K562 (cell line): ENCODE data around the gene FAM234A. TPM values are rescaled to one million over a fixed set of nuclear protein-coding genes. Genes with fewer than 3 reads are reported as not detected.

ENCODE experiments used
- ATAC-seq: fragments of 200-7000 bp; cut with Tn5 transposase; 3 replicates; pipeline ENCODE4 v1.9.1; 2020; ENCODE audit warnings: moderate library complexity
- BruUV-seq: library from RNA; stranded (reverse); fragments of 400-500 nt; replicated peaks from 2 replicates; lab custom pipeline; 2021; lab: Mats Ljungman, UMichigan
- CTCF ChIA-PET: fragments of 300-600 bp; formaldehyde crosslinking; extraction: SDS; loops from one replicate; lab custom pipeline; 2021; ENCODE audit warnings: low intra/inter-chr PET ratio; lab: Yijun Ruan, JAX
- POLR2A ChIA-PET: fragments of 300-600, 350-650 bp; sonication (Branson Sonifier 250); formaldehyde crosslinking; extraction: SDS; loops from one replicate; lab custom pipeline; 2021; ENCODE audit warnings: antibody characterized with exemption, inconsistent platforms; lab: Yijun Ruan, JAX
- DNase-seq, 4 experiments: peaks; one replicate each; pipeline versions ENCODE4 v3.0.0 to v3.0.0-alpha.2; 2011 to 2018; ENCODE audit warnings: low spot score in 3 of 4, mixed read lengths in 3 of 4; ENCODE audit errors: extremely low read depth in 1 of 4
- FAIRE-seq: peaks from 2 replicates; lab custom pipeline; 2011; peaks lifted over from hg19 to GRCh38; lab: Jason Lieb, UNC
- H2AFZ ChIP-seq: 2 replicates; pipeline ENCODE4 v1.6.0; 2011; ENCODE audit warnings: low read depth, low read length, control low read depth, inconsistent platforms
- H3K27ac ChIP-seq: fragments of 200-600 bp; 3 replicates; pipeline ENCODE4 v1.8.0; 2011; ENCODE audit warnings: low read depth, mild to moderate bottlenecking, control low read depth, inconsistent platforms, low read length, moderate library complexity, mixed read lengths; ENCODE audit errors: extremely low read depth
- H3K27me3 ChIP-seq, 2 experiments: fragments of 300-600 bp in 1 of 2; 2 replicates in 1 of 2; 3 replicates in 1 of 2; pipeline versions ENCODE4 v1.6.0 to v1.8.0; 2011; ENCODE audit warnings: inconsistent platforms in 2 of 2, low read length in 2 of 2, mild to moderate bottlenecking in 1 of 2, mixed read lengths in 1 of 2, moderate library complexity in 1 of 2; ENCODE audit not compliant: control insufficient read depth in 2 of 2, insufficient read depth in 2 of 2
- H3K36me3 ChIP-seq: fragments of 300-600 bp; 3 replicates; pipeline ENCODE4 v1.8.0; 2011; ENCODE audit warnings: mild to moderate bottlenecking, low read length, inconsistent platforms; ENCODE audit not compliant: control insufficient read depth, insufficient read depth
- H3K4me1 ChIP-seq, 2 experiments: fragments of 200-600 bp in 1 of 2; replicated peaks in 1 of 2; 2 replicates in 1 of 2; 3 replicates in 1 of 2; pipeline versions ENCODE4 v1.5.1 to v1.8.0; 2011; ENCODE audit warnings: inconsistent platforms in 2 of 2, low read length in 2 of 2, mild to moderate bottlenecking in 1 of 2, mixed read lengths in 1 of 2, moderate library complexity in 1 of 2; ENCODE audit not compliant: control insufficient read depth in 2 of 2, insufficient read depth in 2 of 2
- H3K4me2 ChIP-seq: 2 replicates; pipeline ENCODE4 v1.6.1; 2011; ENCODE audit warnings: low read length, control low read depth, inconsistent platforms, mixed read lengths; ENCODE audit not compliant: insufficient read depth
- H3K4me3 ChIP-seq: fragments of 200-600 bp; sonication (generic), shearing (Covaris generic); 2 replicates; pipeline ENCODE4 v1.5.1; 2016; ENCODE audit warnings: control low read depth, inconsistent platforms
- H3K79me2 ChIP-seq: fragments of 200-600 bp; 3 replicates; pipeline ENCODE4 v1.8.0; 2011; ENCODE audit warnings: low read length, inconsistent platforms; ENCODE audit not compliant: control insufficient read depth, insufficient read depth
- H3K9ac ChIP-seq, 2 experiments: 2 replicates each; pipeline versions ENCODE4 v1.6.0 to v1.6.1; 2011; ENCODE audit warnings: low read depth in 2 of 2, low read length in 2 of 2, control low read depth in 1 of 2, inconsistent platforms in 1 of 2, mild to moderate bottlenecking in 1 of 2, mixed read lengths in 1 of 2; ENCODE audit not compliant: insufficient read depth in 1 of 2
- H3K9me1 ChIP-seq: one replicate; pipeline ENCODE4 v1.6.0; 2011; ENCODE audit warnings: inconsistent platforms, mild to moderate bottlenecking, low read length, moderate library complexity; ENCODE audit not compliant: control insufficient read depth, insufficient read depth
- H3K9me3 ChIP-seq: replicated peaks from 2 replicates; pipeline ENCODE4 v1.5.1; 2011; ENCODE audit warnings: low read depth, low read length, inconsistent platforms; ENCODE audit not compliant: control insufficient read depth, insufficient read depth
- H4K20me1 ChIP-seq: replicated peaks from 2 replicates; pipeline ENCODE4 v1.6.1; 2011; ENCODE audit warnings: low read length, inconsistent platforms, mixed read lengths; ENCODE audit not compliant: control insufficient read depth, insufficient read depth
- BRCA1 ChIP-seq, 2 experiments: fragments of 450-650 bp in 1 of 2; sonication (generic) in 1 of 2; formaldehyde crosslinking in 1 of 2; IDR thresholded peaks; 2 replicates each; pipeline versions ENCODE4 v1.5.0 to v1.6.1; 2017 to 2020; ENCODE audit warnings: mild to moderate bottlenecking in 1 of 2, missing genetic modification reagents in 1 of 2
- CBX1 ChIP-seq: sonication (generic); IDR thresholded peaks from 2 replicates; pipeline ENCODE4 v1.6.1; 2016; ENCODE audit warnings: antibody characterized with exemption, low read depth, mild to moderate bottlenecking
- HCFC1 ChIP-seq: IDR thresholded peaks from 2 replicates; pipeline ENCODE4 v1.6.1; 2012; ENCODE audit warnings: low read depth, low read length, improper control_type of control experiment
- NR3C1 ChIP-seq: sonication (generic); formaldehyde crosslinking; IDR thresholded peaks from 2 replicates; pipeline ENCODE4 v1.8.1; 2022; ENCODE audit warnings: missing genetic modification reagents
- THRB ChIP-seq: fragments of 450-650 bp; formaldehyde crosslinking; conservative IDR thresholded peaks from 2 replicates; pipeline ENCODE4 v1.4.0; 2022; ENCODE audit warnings: mild to moderate bottlenecking, missing genetic modification characterization
- UBTF ChIP-seq, 2 experiments: IDR thresholded peaks; 2 replicates each; pipeline ENCODE4 v1.6.1; 2012; ENCODE audit warnings: improper control_type of control experiment in 2 of 2, low read depth in 2 of 2, low read length in 2 of 2, borderline replicate concordance in 1 of 2
- ZBTB11 ChIP-seq, 3 experiments: fragments of 200-800 bp in 1 of 3; fragments of 250-450 bp in 1 of 3; fragments of 450-650 bp in 1 of 3; sonication (Bioruptor Pico) in 1 of 3; sonication (Bioruptor generic) in 1 of 3; formaldehyde crosslinking in 1 of 3; IDR thresholded peaks; 2 replicates each; pipeline versions ENCODE4 v1.6.1 to v1.8.0; 2016 to 2022; ENCODE audit warnings: mild to moderate bottlenecking in 2 of 3, missing genetic modification characterization in 2 of 3, missing compliant biosample characterization in 1 of 3, moderate library complexity in 1 of 3
- ZFPM2 ChIP-seq: fragments of 250-450 bp; sonication (Bioruptor Pico); IDR thresholded peaks from 2 replicates; pipeline ENCODE4 v1.5.1; 2022; ENCODE audit warnings: mild to moderate bottlenecking
- ZNF277 ChIP-seq: fragments of 250-450 bp; sonication (Bioruptor Pico); IDR thresholded peaks from 2 replicates; pipeline ENCODE4 v1.8.0; 2022; ENCODE audit warnings: inconsistent platforms, mild to moderate bottlenecking, moderate library complexity, borderline replicate concordance
- WGBS: fragments of 100-300 bp; shearing (Covaris generic); methylation state at CpG from one replicate; pipeline ENCODE4 v1.1.6; 2016; ENCODE audit warnings: low coverage, mixed read lengths; ENCODE audit not compliant: insufficient coverage; ENCODE audit errors: missing lambda C conversion rate; 5-methylcytosine and 5-hydroxymethylcytosine counted together
- in situ Hi-C: fragments of 300-500 bp; cut with MboI; formaldehyde crosslinking; loops from 4 replicates; pipeline ENCODE4 v1.15.0; 2018; ENCODE audit warnings: inconsistent platforms, mixed read lengths
- intact Hi-C: fragments of 100-400 bp; cut with micrococcal nuclease; formaldehyde crosslinking; loops from 2 replicates; pipeline ENCODE4 v1.14.2; 2022
- polyA plus RNA-seq, 8 experiments: library from polyadenylated mRNA; depleted of rRNA in 4 of 8; stranded (reverse) in 5 of 8; unstranded in 3 of 8; fragments of >200 nt; fragmentation: Nextera tagmentation in 2 of 8; fragmentation: Illumina TruSeq in 1 of 8; extraction: Ambion mirVana in 2 of 8; extraction: Trizol in 1 of 8; gene quantifications; 2 replicates each; pipeline versions ENCODE4 v1.2.1 to v1.2.3, GENCODE V29; 2011 to 2014; ENCODE audit warnings: inconsistent platforms in 1 of 8, missing spikeins in 1 of 8
- total RNA-seq, 7 experiments: library from RNA; depleted of rRNA in 6 of 7; stranded (reverse); fragments of >200 nt in 6 of 7; fragmentation: Illumina TruSeq in 2 of 7; extraction: Trizol in 2 of 7; gene quantifications; 2 replicates each; pipeline versions ENCODE4 v1.2.1 to v1.2.3, GENCODE V29; 2011 to 2021; ENCODE audit warnings: low replicate concordance in 1 of 7

FAM234A gene
- total and polyA plus RNA-seq, 9 of the 15 experiments (the other 6 are each of a cell fraction or from before 2014, with no cell fraction given) = 1.0 to 47.9 (median 15.0) TPM

GRCh38 chr16:243348-243747, 8.7 kb downstream of the FAM234A start:
- Histone ChIP-seq H3K27me3 (no peaks in the 10 kb centered on the region), H3K79me2 (peaks cover 33% of the 10 kb centered on the region), H3K36me3 (no peaks in the 10 kb centered on the region), H3K9ac (peak overlapping the region in 1 of 2 experiments; percentile 19; a peak in 1 of 4 replicates), H3K4me2 (no peak overlapping the region), H2AFZ (no peak overlapping the region), H3K9me1 (no peaks in the 10 kb centered on the region), H3K4me3 (no peak overlapping the region), H4K20me1 (no peaks in the 10 kb centered on the region), H3K27ac (0 out of 3 replicates have a peak overlapping the region, but pooled peaks have one; percentile 16), H3K9me3 (no peaks in the 10 kb centered on the region), H3K4me1 (peaks cover 22 to 30% of the 10 kb centered on the region in 2 experiments)
- ChIA-PET CTCF (no interaction called here), POLR2A (interaction anchor here (0.6 to 3.7 kb wide), 3 partner anchors 11 to 21 kb away, joined by 3 to 14 read pairs (median 3); partner anchors contain the start of gene LUC7L)
- ATAC-seq (no peak), DNase-seq (peak in 1 of 4 experiments; percentile 2), FAIRE-seq (no peak)
- intact Hi-C loops (no loop called here), in situ Hi-C loops (no loop called here)
- no TSS peak for BruUV-seq
- 66% methylated on average over 4 of the region's 4 CpGs for WGBS
- TF ChIP-seq ZBTB11 (CRISPR knock-in tag; IDR thresholded peaks at IDR 0.05) = no peak
- no peak for TF ChIP-seq UBTF (IDR thresholded peaks at IDR 0.05; ENCODE audit: borderline replicate concordance in 1 of 2, low read depth in 2 of 2, low read length in 2 of 2)
- no peak for TF ChIP-seq ZNF277 (CRISPR knock-in tag)
- no peak for TF ChIP-seq BRCA1 (IDR thresholded peaks at IDR 0.05)
- no peak for TF ChIP-seq BRCA1 (CRISPR knock-in tag; IDR thresholded peaks at IDR 0.05)
- no peak for TF ChIP-seq HCFC1
- no peak for TF ChIP-seq ZFPM2 (CRISPR knock-in tag)
- TF ChIP-seq CBX1 = no peak
- TF ChIP-seq THRB = no peak
- TF ChIP-seq NR3C1 (CRISPR knock-in tag) = no peak
